Thoracic aorta (tissue), 2 donors: ENCODE results near the gene CXCL17. TPM values are rescaled to one million over a fixed set of nuclear protein-coding genes. Genes with fewer than 3 reads are reported as not detected.

Experiments used
- ATAC-seq: fragments of 150-250 bp; one replicate; pipeline ENCODE4 v1.8.0; 2017; ENCODE audit warnings: low read depth; ENCODE audit not compliant: insufficient number of reproducible peaks, low FRiP score
- DNase-seq: peaks from one replicate; pipeline ENCODE4 v3.0.0-alpha.2; 2020; ENCODE audit warnings: low spot score
- H3K27ac ChIP-seq, 2 donors: fragments of 200-600 bp; sonication (generic); 1 replicate in 1 of 2; 2 replicates in 1 of 2; pipeline ENCODE4 v1.5.1; 2016; ENCODE audit warnings: mild to moderate bottlenecking in 2 of 2, moderate library complexity in 2 of 2
- H3K27me3 ChIP-seq: fragments of 200-600 bp; sonication (generic); replicated peaks from 2 replicates; pipeline ENCODE4 v1.6.0; 2016; ENCODE audit warnings: mild to moderate bottlenecking; ENCODE audit not compliant: insufficient read depth
- H3K36me3 ChIP-seq: fragments of 200-600 bp; sonication (generic); one replicate; pipeline ENCODE4 v1.5.1; 2016
- H3K4me1 ChIP-seq, 2 donors: fragments of 200-600 bp; sonication (generic); 1 replicate in 1 of 2; 2 replicates in 1 of 2; pipeline versions ENCODE4 v1.5.1 to v1.6.0; 2016; ENCODE audit warnings: low read depth in 2 of 2, mild to moderate bottlenecking in 1 of 2; ENCODE audit not compliant: control insufficient read depth in 1 of 2
- H3K4me3 ChIP-seq: fragments of 200-600 bp; sonication (generic); 2 replicates; pipeline ENCODE4 v1.5.1; 2016; ENCODE audit warnings: mild to moderate bottlenecking
- H3K9me3 ChIP-seq: fragments of 200-600 bp; sonication (generic); 2 replicates; pipeline ENCODE4 v1.5.1; 2016
- total RNA-seq, 2 donors: library from RNA; depleted of rRNA; stranded (reverse); fragments of >200 nt; gene quantifications; one replicate each; pipeline versions ENCODE4 v1.1.0 to v1.2.3, GENCODE V29; 2016
- TF ChIP-seq, protein P1 (sequence below): fragments of 200-600 bp; sonication (generic); IDR thresholded peaks from one replicate; pipeline ENCODE4 v1.5.1; 2019; ENCODE audit warnings: antibody characterized with exemption

The CXCL17 gene
- total RNA-seq, 2 donors from 2014 or later, result 1.6 TPM; not detected in 1

DNA sequence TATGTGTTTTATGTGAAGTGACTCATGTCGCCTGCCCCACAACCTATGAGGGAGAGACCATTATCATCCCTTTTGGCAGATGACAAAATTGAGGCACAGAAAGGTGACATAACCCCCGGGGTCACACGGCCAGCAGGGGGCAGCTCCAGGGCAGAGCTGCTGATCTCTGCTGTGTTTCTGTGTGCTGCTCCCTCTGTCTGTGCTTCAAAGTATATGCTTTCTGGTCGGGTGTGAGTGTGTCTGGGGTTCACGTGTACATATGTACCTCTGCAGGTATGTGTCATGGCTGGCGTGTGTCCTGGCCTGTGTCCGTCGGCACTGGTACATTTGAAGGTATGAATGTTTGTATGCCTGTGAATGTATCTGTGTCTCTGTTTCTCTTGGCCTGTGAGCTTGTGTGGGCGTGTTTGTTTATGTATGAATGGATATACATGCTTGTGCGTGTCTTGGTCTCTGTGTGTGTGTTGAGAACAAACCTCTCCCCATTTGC is 22.6 kb downstream of the CXCL17 start:
- no peaks in the 10 kb centered on the region for H3K9me3 ChIP-seq
- H3K27me3 ChIP-seq, result no peaks in the 10 kb centered on the region
- H3K4me1 ChIP-seq, result peaks cover 9 to 17% of the 10 kb centered on the region in 2 donors
- no peaks in the 10 kb centered on the region for H3K36me3 ChIP-seq
- no peak overlapping the region for H3K4me3 ChIP-seq
- DNase-seq, result no peak
- no peak overlapping the region for H3K27ac ChIP-seq
- TF ChIP-seq, protein P1, sequence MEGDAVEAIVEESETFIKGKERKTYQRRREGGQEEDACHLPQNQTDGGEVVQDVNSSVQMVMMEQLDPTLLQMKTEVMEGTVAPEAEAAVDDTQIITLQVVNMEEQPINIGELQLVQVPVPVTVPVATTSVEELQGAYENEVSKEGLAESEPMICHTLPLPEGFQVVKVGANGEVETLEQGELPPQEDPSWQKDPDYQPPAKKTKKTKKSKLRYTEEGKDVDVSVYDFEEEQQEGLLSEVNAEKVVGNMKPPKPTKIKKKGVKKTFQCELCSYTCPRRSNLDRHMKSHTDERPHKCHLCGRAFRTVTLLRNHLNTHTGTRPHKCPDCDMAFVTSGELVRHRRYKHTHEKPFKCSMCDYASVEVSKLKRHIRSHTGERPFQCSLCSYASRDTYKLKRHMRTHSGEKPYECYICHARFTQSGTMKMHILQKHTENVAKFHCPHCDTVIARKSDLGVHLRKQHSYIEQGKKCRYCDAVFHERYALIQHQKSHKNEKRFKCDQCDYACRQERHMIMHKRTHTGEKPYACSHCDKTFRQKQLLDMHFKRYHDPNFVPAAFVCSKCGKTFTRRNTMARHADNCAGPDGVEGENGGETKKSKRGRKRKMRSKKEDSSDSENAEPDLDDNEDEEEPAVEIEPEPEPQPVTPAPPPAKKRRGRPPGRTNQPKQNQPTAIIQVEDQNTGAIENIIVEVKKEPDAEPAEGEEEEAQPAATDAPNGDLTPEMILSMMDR, result peak; percentile 28
- ATAC-seq, result no peak

DNA sequence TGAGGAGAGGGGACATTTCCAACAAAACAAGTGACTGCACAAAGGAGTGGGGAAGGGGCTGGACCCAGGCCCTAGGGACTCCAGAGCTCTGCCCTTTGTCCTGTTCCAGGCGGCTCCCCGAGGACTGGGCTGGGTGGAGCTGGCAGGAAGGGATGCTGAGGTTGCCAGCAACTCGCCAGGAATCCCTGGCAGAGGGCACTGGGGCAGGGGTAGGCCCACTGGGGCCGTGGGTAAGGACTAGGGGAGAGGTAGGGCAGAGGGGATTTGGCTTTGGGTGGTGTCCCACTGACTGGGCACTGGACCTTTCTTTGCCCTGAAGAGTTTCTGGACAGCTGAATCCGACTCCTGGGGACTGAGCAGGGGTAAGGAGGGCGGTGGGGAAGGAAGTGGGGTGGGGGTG is 23.4 kb downstream of the CXCL17 start:
- H3K36me3 ChIP-seq, result no peaks in the 10 kb centered on the region
- no peak overlapping the region for H3K27ac ChIP-seq
- H3K27me3 ChIP-seq, result no peaks in the 10 kb centered on the region
- no peaks in the 10 kb centered on the region for H3K9me3 ChIP-seq
- ATAC-seq, result no peak
- no peak for DNase-seq
- TF ChIP-seq, protein P1, result no peak
- H3K4me1 ChIP-seq, result peaks cover 8 to 16% of the 10 kb centered on the region in 2 donors
- H3K4me3 ChIP-seq, result no peak overlapping the region

DNA sequence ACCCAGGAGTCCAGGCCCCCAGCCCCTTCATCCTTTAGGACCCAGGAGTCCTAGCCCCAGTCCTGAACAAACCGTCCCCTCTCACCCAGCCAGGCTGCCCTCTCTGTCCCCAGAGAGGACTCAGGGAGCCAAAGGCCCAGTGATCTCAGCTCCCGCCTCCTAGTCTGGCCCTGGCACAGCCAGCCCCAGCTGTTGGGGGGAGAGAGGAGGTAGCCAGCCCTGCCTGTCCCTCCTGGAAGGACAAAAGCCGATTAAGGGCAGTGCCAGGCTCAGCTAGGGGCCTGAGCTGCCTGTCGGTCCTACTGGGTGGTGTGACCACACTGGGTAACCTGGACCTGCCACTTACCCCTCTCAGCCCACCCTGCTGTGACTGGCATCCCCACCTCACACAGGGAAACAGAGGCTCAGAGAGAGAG is 30.1 kb downstream of the CXCL17 start:
- DNase-seq, result no peak
- Histone ChIP-seq H3K9me3 (no peaks in the 10 kb centered on the region), H3K4me3 (no peak overlapping the region), H3K27ac (no peak overlapping the region), H3K4me1 (no peaks in the 10 kb centered on the region), H3K27me3 (no peaks in the 10 kb centered on the region), H3K36me3 (no peaks in the 10 kb centered on the region)
- TF ChIP-seq, protein P1, result no peak
- ATAC-seq, result no peak

DNA sequence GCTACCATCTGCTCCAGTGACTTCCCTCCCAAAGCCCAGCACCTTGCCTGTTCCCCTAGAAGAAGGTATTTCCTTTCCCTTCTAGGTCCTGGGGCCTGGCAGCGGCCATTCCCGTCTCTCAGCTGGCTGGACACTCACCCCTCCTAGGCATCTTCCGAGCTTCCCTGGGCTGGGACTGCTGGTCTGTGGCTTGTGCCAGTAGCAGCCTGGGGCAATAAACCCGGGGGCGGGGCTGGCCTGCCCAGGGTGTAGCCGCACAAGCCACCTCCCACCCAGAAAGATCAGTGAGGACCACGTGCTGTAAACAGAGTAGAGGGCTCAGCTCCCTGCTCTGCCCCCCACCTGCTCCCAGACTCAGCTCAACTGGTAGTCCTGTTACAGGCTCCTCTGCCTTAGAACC is 30.5 kb downstream of the CXCL17 start:
- no peaks in the 10 kb centered on the region for H3K36me3 ChIP-seq
- no peak for ATAC-seq
- H3K4me3 ChIP-seq, result no peak overlapping the region
- no peaks in the 10 kb centered on the region for H3K9me3 ChIP-seq
- H3K27ac ChIP-seq, result no peak overlapping the region
- no peak for DNase-seq
- no peaks in the 10 kb centered on the region for H3K4me1 ChIP-seq
- TF ChIP-seq, protein P1, result no peak
- no peaks in the 10 kb centered on the region for H3K27me3 ChIP-seq

DNA sequence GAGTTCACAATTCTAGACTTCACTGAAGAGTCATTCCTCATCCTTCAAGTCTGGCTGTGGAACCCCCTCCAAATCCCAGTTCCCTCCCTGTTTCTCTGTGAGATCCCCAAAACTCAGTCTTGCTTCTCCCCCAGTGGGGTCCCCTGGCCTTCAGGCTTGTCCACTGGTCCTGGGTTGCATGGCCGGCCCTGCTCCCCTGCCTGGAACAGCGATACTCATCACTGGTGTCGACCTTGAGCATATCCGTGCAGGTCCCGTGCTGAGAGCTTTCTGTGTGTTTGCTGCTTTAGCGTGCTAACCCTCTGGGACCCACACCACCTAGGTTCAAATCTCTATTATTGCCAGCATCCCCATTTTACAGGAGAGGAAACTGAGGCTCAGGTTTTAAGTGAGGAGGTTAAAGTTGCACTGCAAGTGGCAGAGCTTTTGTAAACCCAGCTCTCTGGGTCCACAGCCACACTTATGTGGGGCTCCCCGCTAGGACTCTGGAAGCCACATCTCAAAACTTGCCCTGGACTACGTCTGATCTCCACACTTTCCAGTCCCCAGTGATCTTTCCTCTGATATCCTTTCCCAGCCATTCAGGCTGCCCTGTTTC is 31.1 kb downstream of the CXCL17 start:
- TF ChIP-seq, protein P1, result no peak

More for the DNA sequence above, 31.1 kb downstream of the CXCL17 start:
- no peak for ATAC-seq
- H3K4me1 ChIP-seq, result no peaks in the 10 kb centered on the region
- H3K36me3 ChIP-seq, result no peaks in the 10 kb centered on the region
- no peak overlapping the region for H3K4me3 ChIP-seq
- no peaks in the 10 kb centered on the region for H3K27me3 ChIP-seq
- H3K9me3 ChIP-seq, result no peaks in the 10 kb centered on the region
- no peak overlapping the region for H3K27ac ChIP-seq
- DNase-seq, result no peak
